Measurements from ENCODE around the gene FADS1.

Gene FADS1

GRCh38 chr11:61768376-61769076 is 48.3 kb downstream of the FADS1 start:
- no peak for TF ChIP-seq ZFX (IDR thresholded peaks at IDR 0.05)
- no peak for TF ChIP-seq CTCF (conservative IDR thresholded peaks at IDR 0.05)
- H3K27ac ChIP-seq, result no peak overlapping the region

GRCh38 chr11:61766353-61766841 is 50.4 kb downstream of the FADS1 start:
- TF ChIP-seq CTCF (conservative IDR thresholded peaks at IDR 0.05) (no peak), ZFX (IDR thresholded peaks at IDR 0.05) (no peak)
- H3K27ac ChIP-seq, result no peak overlapping the region

DNA sequence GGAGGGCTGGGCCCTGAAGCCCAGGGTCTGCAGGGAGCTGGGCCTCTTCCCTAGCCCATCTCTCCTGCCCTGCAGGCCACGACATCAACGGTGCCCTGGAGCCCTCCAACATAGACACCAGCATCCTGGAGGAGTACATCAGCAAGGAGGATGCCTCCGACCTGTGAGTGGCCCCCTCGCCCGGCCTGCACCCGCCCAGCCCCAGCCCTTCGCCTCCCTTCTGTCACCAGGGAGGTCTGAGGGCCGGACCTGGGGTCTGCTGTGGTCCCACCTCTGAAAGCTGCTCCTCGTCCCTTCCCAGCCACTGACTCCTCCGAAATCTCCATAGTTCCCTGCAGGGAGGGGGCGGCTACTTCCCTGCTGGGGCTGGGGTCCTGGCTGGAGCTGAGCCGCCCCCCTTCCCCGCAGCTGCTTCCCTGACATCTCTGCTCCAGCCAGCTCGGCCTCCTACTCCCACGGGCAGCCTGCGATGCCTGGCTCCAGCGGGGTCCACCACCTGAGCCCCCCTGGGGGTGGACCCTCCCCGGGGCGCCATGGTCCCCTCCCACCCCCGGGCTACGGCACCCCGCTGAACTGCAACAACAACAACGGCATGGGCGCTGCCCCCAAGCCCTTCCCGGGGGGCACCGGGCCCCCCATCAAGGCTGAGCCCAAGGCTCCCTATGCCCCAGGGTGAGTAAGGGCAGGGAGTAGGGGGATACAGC is 51.1 kb downstream of the FADS1 start:
- no peak overlapping the region for H3K27ac ChIP-seq
- TF ChIP-seq ZFX (IDR thresholded peaks at IDR 0.05) (no peak), CTCF (conservative IDR thresholded peaks at IDR 0.05) (no peak)

DNA sequence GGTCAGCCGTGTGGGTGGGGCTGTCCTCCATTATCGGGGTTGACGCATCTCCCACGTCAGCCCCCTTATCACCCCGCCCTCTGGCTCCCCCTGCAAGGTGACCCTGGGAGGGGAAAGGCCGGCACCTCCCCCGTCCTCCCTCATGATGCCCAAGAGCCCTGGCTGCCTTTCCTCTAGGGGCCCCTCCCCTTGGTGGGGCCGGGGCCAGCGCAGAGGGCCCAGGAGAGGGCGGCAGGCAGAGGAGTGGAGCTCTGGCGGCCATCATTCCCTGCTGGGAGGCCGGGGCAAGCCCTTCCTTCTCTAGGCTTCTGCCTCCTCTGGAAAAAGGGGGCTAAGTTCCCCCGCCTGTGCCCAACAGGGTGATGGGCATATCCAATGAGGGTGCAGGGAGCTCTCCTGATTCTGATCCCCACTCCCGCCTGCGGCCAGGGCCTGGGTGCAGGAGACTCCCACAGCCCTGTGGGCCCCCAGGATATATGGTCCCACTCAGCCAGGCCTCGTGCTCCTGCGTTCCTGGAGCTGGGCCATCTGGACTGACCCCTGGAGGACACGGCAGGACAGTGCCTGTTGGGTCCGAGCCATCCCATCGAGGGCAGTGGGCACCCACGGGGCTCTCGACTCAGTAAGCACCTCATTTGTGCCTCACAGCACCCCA is 52.1 kb downstream of the FADS1 start:
- no peak for TF ChIP-seq CTCF (conservative IDR thresholded peaks at IDR 0.05)
- no peak for TF ChIP-seq ZFX (IDR thresholded peaks at IDR 0.05)
- no peak overlapping the region for H3K27ac ChIP-seq

- TF ChIP-seq ZFX (IDR thresholded peaks at IDR 0.05), result no peak
- TF ChIP-seq CTCF (conservative IDR thresholded peaks at IDR 0.05), result no peak
- H3K27ac ChIP-seq, result no peak overlapping the region
These were observed 52.7 kb downstream of the FADS1 start for GRCh38 chr11:61763930-61764605.

GRCh38 chr11:61762798-61763197 is 54.0 kb downstream of the FADS1 start:
- TF ChIP-seq ZFX (IDR thresholded peaks at IDR 0.05) (no peak), CTCF (conservative IDR thresholded peaks at IDR 0.05) (no peak)
- H3K27ac ChIP-seq, result no peak overlapping the region
